Vagina (tissue), 2 donors: Measurements from ENCODE around the gene AKR1B15. TPM values are rescaled to one million over a fixed set of nuclear protein-coding genes. Genes with fewer than 3 reads are reported as not detected.
A peak's percentile ranks its signal among the peaks of the same experiment; 100 is the strongest.

ENCODE experiments used
- DNase-seq, 2 donors: peaks; one replicate each; pipeline ENCODE4 v3.0.0-alpha.2; 2017; ENCODE audit errors: extremely low spot score in 2 of 2
- H3K27ac ChIP-seq: fragments of 200-600 bp; sonication (generic); one replicate; pipeline ENCODE4 v1.5.1; 2019
- H3K27me3 ChIP-seq: fragments of 200-600 bp; sonication (generic); one replicate; pipeline ENCODE4 v1.5.1; 2019
- H3K36me3 ChIP-seq, 2 donors: fragments of 200-600 bp; sonication (generic); one replicate each; pipeline ENCODE4 v1.5.1; 2017 to 2019
- H3K4me1 ChIP-seq: fragments of 200-600 bp; sonication (generic); one replicate; pipeline ENCODE4 v1.5.1; 2019
- H3K4me3 ChIP-seq, 2 donors: fragments of 200-600 bp; sonication (generic); 1 replicate in 1 of 2; 2 replicates in 1 of 2; pipeline ENCODE4 v1.5.1; 2016 to 2019
- H3K9me3 ChIP-seq: fragments of 200-600 bp; sonication (generic); one replicate; pipeline ENCODE4 v1.5.1; 2019
- CTCF ChIP-seq, 3 experiments: fragments of 450-650 bp in 2 of 3; fragments of 200-600 bp in 1 of 3; sonication (generic) in 1 of 3; IDR thresholded peaks; one replicate each; pipeline ENCODE4 v1.5.1; 2017 to 2019; ENCODE audit warnings: antibody characterized with exemption in 3 of 3, mild to moderate bottlenecking in 2 of 3, moderate library complexity in 2 of 3
- POLR2A ChIP-seq, 2 donors: fragments of 450-650 bp; IDR thresholded peaks; one replicate each; pipeline ENCODE4 v1.6.1; 2017; ENCODE audit warnings: antibody characterized with exemption in 2 of 2, mild to moderate bottlenecking in 2 of 2, moderate library complexity in 2 of 2
- POLR2AphosphoS5 ChIP-seq, 2 donors: sonication (generic); formaldehyde crosslinking; IDR thresholded peaks; one replicate each; pipeline ENCODE4 v1.9.0; 2017; ENCODE audit warnings: antibody characterized with exemption in 2 of 2, mild to moderate bottlenecking in 2 of 2, low read depth in 1 of 2; ENCODE audit not compliant: insufficient read depth in 1 of 2
- intact Hi-C: fragments of 100-400 bp; cut with DNase I; formaldehyde crosslinking; loops from one replicate; pipeline ENCODE4 v1.15.1; 2023
- total RNA-seq: library from RNA; depleted of rRNA; stranded (reverse); fragments of >200 nt; gene quantifications from one replicate; pipeline ENCODE4 v1.2.3, GENCODE V29; 2016

The AKR1B15 gene
- total RNA-seq, 1 donor from 2014 or later, result 11.5 TPM

GRCh38 chr7:134546955-134547354 is 2.0 kb upstream of the AKR1B15 start:
- Histone ChIP-seq H3K27ac (peak overlapping the region; percentile 50), H3K4me3 (peak overlapping the region in 1 of 2 donors; percentile 31), H3K4me1 (no peaks in the 10 kb centered on the region), H3K9me3 (no peaks in the 10 kb centered on the region), H3K27me3 (no peaks in the 10 kb centered on the region), H3K36me3 (no peaks in the 10 kb centered on the region)
- intact Hi-C loops, result loop anchor here (10.0 kb wide), 1 partner anchor 112 kb away; no protein-coding TSS in a partner anchor
- TF ChIP-seq POLR2A (IDR thresholded peaks at IDR 0.05) (no peak), POLR2AphosphoS5 (IDR thresholded peaks at IDR 0.05; ENCODE audit: insufficient read depth in 1 of 2, low read depth in 1 of 2) (peak in 1 of 2 donors; percentile 3), CTCF (IDR thresholded peaks at IDR 0.05) (no peak)
- no peak for DNase-seq

GRCh38 chr7:134547397-134548054 is 1.4 kb upstream of the AKR1B15 start:
- intact Hi-C loops, result loop anchor here (10.0 kb wide), 1 partner anchor 113 kb away; no protein-coding TSS in a partner anchor
- Histone ChIP-seq H3K9me3 (no peaks in the 10 kb centered on the region), H3K27me3 (no peaks in the 10 kb centered on the region), H3K4me1 (no peaks in the 10 kb centered on the region), H3K27ac (peak overlapping the region; percentile 50), H3K36me3 (no peaks in the 10 kb centered on the region), H3K4me3 (peak overlapping the region; percentile 31 to 33)
- no peak for DNase-seq
- TF ChIP-seq POLR2AphosphoS5 (IDR thresholded peaks at IDR 0.05; ENCODE audit: insufficient read depth in 1 of 2, low read depth in 1 of 2) (peak in 1 of 2 donors; percentile 8), POLR2A (IDR thresholded peaks at IDR 0.05) (no peak), CTCF (IDR thresholded peaks at IDR 0.05) (peak; percentile 75 to 87 (median 84))

- Histone ChIP-seq H3K36me3 (no peaks in the 10 kb centered on the region), H3K27ac (no peak overlapping the region), H3K9me3 (no peaks in the 10 kb centered on the region), H3K4me3 (no peak overlapping the region), H3K4me1 (no peaks in the 10 kb centered on the region), H3K27me3 (no peaks in the 10 kb centered on the region)
- TF ChIP-seq CTCF (IDR thresholded peaks at IDR 0.05) (no peak), POLR2A (IDR thresholded peaks at IDR 0.05) (no peak), POLR2AphosphoS5 (IDR thresholded peaks at IDR 0.05; ENCODE audit: insufficient read depth in 1 of 2, low read depth in 1 of 2) (no peak)
- intact Hi-C loops, result loop anchor here (10.0 kb wide), 1 partner anchor 115 kb away; no protein-coding TSS in a partner anchor
- no peak for DNase-seq
Observed at GRCh38 chr7:134549366-134549765, 456 bp downstream of the AKR1B15 start.

GRCh38 chr7:134552105-134552504 is 3.2 kb downstream of the AKR1B15 start:
- H3K36me3 ChIP-seq, result no peaks in the 10 kb centered on the region
- DNase-seq, result no peak
- no peak overlapping the region for H3K27ac ChIP-seq
- TF ChIP-seq CTCF (IDR thresholded peaks at IDR 0.05), result no peak
- TF ChIP-seq POLR2AphosphoS5 (IDR thresholded peaks at IDR 0.05; ENCODE audit: insufficient read depth in 1 of 2, low read depth in 1 of 2), result no peak
- no peak for TF ChIP-seq POLR2A (IDR thresholded peaks at IDR 0.05)
- H3K4me1 ChIP-seq, result no peaks in the 10 kb centered on the region
- H3K9me3 ChIP-seq, result no peaks in the 10 kb centered on the region
- intact Hi-C loops, result no loop called here
- H3K27me3 ChIP-seq, result no peaks in the 10 kb centered on the region
- H3K4me3 ChIP-seq, result no peak overlapping the region

GRCh38 chr7:134553976-134554375 is 5.1 kb downstream of the AKR1B15 start:
- no peak overlapping the region for H3K27ac ChIP-seq

More at GRCh38 chr7:134553976-134554375, 5.1 kb downstream of the AKR1B15 start:
- DNase-seq, result no peak
- intact Hi-C loops, result no loop called here
- H3K4me1 ChIP-seq, result no peaks in the 10 kb centered on the region
- no peaks in the 10 kb centered on the region for H3K36me3 ChIP-seq
- H3K27me3 ChIP-seq, result no peaks in the 10 kb centered on the region
- no peak overlapping the region for H3K4me3 ChIP-seq
- TF ChIP-seq POLR2AphosphoS5 (IDR thresholded peaks at IDR 0.05; ENCODE audit: insufficient read depth in 1 of 2, low read depth in 1 of 2) (no peak), POLR2A (IDR thresholded peaks at IDR 0.05) (no peak), CTCF (IDR thresholded peaks at IDR 0.05) (no peak)
- H3K9me3 ChIP-seq, result no peaks in the 10 kb centered on the region
